WTC11 (cell line): ENCODE data around the gene MRS2. TPM values are rescaled to one million over a fixed set of nuclear protein-coding genes. Genes with fewer than 3 reads are reported as not detected.

Source experiments
- ATAC-seq: fragments of 200-7000 bp; cut with Tn5 transposase; 2 replicates; pipeline ENCODE4 v1.10.0; 2021; ENCODE audit warnings: mild to moderate bottlenecking, moderate library complexity
- CTCF ChIA-PET: fragments of 300-600 bp; sonication (Branson Sonifier 250); formaldehyde crosslinking; loops from one replicate; lab custom pipeline; 2021; ENCODE audit warnings: antibody characterized with exemption; lab: Charles Lee
- POLR2A ChIA-PET: fragments of 350-600 bp; sonication (Branson Sonifier 250); formaldehyde crosslinking; loops from one replicate; lab custom pipeline; 2021; ENCODE audit warnings: antibody characterized with exemption; lab: Charles Lee
- DNase-seq: peaks from one replicate; pipeline ENCODE4 v3.0.0; 2021; ENCODE audit warnings: low spot score
- H3K27ac Mint-ChIP-seq: 2 replicates; pipeline ENCODE4 v1.8.0; 2021; ENCODE audit warnings: mixed read lengths
- H3K27me3 Mint-ChIP-seq: 2 replicates; pipeline ENCODE4 v1.8.0; 2021; ENCODE audit warnings: low read depth, mild to moderate bottlenecking, moderate library complexity, mixed read lengths
- H3K36me3 Mint-ChIP-seq: 2 replicates; pipeline ENCODE4 v1.8.0; 2021; ENCODE audit warnings: mixed read lengths
- H3K4me1 Mint-ChIP-seq: 2 replicates; pipeline ENCODE4 v1.8.0; 2022; ENCODE audit warnings: mixed read lengths
- H3K4me3 Mint-ChIP-seq: 2 replicates; pipeline ENCODE4 v1.8.0; 2021; ENCODE audit warnings: mild to moderate bottlenecking, moderate library complexity, mixed read lengths
- H3K9me3 Mint-ChIP-seq: 2 replicates; pipeline ENCODE4 v1.8.0; 2021; ENCODE audit warnings: mixed read lengths
- CREB1 ChIP-seq: sonication (generic); formaldehyde crosslinking; IDR thresholded peaks from 2 replicates; pipeline ENCODE4 v1.8.0; 2023; ENCODE audit warnings: mild to moderate bottlenecking, missing genetic modification reagents
- CREM ChIP-seq: sonication (generic); formaldehyde crosslinking; IDR thresholded peaks from 2 replicates; pipeline ENCODE4 v1.8.1; 2022; ENCODE audit warnings: mild to moderate bottlenecking, missing genetic modification reagents, moderate library complexity
- ELF4 ChIP-seq: sonication (generic); formaldehyde crosslinking; IDR thresholded peaks from 2 replicates; pipeline ENCODE4 v1.8.1; 2022; ENCODE audit warnings: low read depth, mild to moderate bottlenecking, moderate library complexity, missing genetic modification reagents
- GTF2I ChIP-seq: fragments of 250-450 bp; sonication (Bioruptor Pico); conservative IDR thresholded peaks from 2 replicates; pipeline ENCODE4 v1.4.0; 2021; ENCODE audit warnings: mild to moderate bottlenecking
- IRF2 ChIP-seq: sonication (generic); formaldehyde crosslinking; IDR thresholded peaks from 2 replicates; pipeline ENCODE4 v1.8.0; 2022; ENCODE audit warnings: low read depth, missing genetic modification reagents, borderline replicate concordance
- JUN ChIP-seq: sonication (generic); formaldehyde crosslinking; IDR thresholded peaks from 2 replicates; pipeline ENCODE4 v1.8.0; 2023; ENCODE audit warnings: mild to moderate bottlenecking, missing genetic modification reagents
- KAT7 ChIP-seq: sonication (generic); formaldehyde crosslinking; IDR thresholded peaks from 2 replicates; pipeline ENCODE4 v1.8.1; 2023; ENCODE audit warnings: missing genetic modification reagents, mild to moderate bottlenecking, borderline replicate concordance
- NFATC4 ChIP-seq: fragments of 250-450 bp; sonication (Bioruptor Pico); IDR thresholded peaks from 2 replicates; pipeline ENCODE4 v1.9.0; 2021; ENCODE audit warnings: mild to moderate bottlenecking
- NFYB ChIP-seq: sonication (generic); formaldehyde crosslinking; conservative IDR thresholded peaks from 2 replicates; pipeline ENCODE4 v1.8.0; 2022; ENCODE audit warnings: low read depth, missing genetic modification reagents
- SP1 ChIP-seq: sonication (generic); formaldehyde crosslinking; conservative IDR thresholded peaks from 2 replicates; pipeline ENCODE4 v1.8.1; 2022; ENCODE audit warnings: missing genetic modification reagents
- ZNF219 ChIP-seq: sonication (generic); formaldehyde crosslinking; IDR thresholded peaks from 2 replicates; pipeline ENCODE4 v1.8.0; 2023; ENCODE audit warnings: missing genetic modification reagents, mild to moderate bottlenecking, borderline replicate concordance
- ZNF263 ChIP-seq: sonication (generic); formaldehyde crosslinking; IDR thresholded peaks from 2 replicates; pipeline ENCODE4 v1.8.1; 2022; ENCODE audit warnings: low read depth, mild to moderate bottlenecking, moderate library complexity, missing genetic modification reagents
- ZNF423 ChIP-seq: fragments of 250-450 bp; sonication (Bioruptor Pico); IDR thresholded peaks from 2 replicates; pipeline ENCODE4 v2.1.2; 2022; ENCODE audit warnings: mild to moderate bottlenecking, moderate library complexity
- total RNA-seq: library from RNA; stranded (reverse); gene quantifications from 3 replicates; pipeline ENCODE4 v1.2.3, GENCODE V29; 2021
- TF ChIP-seq, protein P1 (sequence below): sonication (generic); formaldehyde crosslinking; IDR thresholded peaks from 2 replicates; pipeline ENCODE4 v1.8.1; 2023; ENCODE audit warnings: mild to moderate bottlenecking, missing genetic modification reagents
- TF ChIP-seq, protein P2 (sequence below): fragments of 200-600 bp; IDR thresholded peaks from 2 replicates; pipeline ENCODE4 v1.8.0; 2022; ENCODE audit warnings: antibody characterized with exemption
- TF ChIP-seq, protein P3 (sequence below): sonication (generic); formaldehyde crosslinking; IDR thresholded peaks from 2 replicates; pipeline ENCODE4 v1.8.1; 2022; ENCODE audit warnings: low read depth, missing genetic modification reagents, borderline replicate concordance
- TF ChIP-seq, protein P4 (sequence below): fragments of 250-450 bp; sonication (Bioruptor Pico); IDR thresholded peaks from 2 replicates; pipeline ENCODE4 v2.1.2; 2022; ENCODE audit warnings: mild to moderate bottlenecking, moderate library complexity
- TF ChIP-seq, protein P5 (sequence below): sonication (generic); formaldehyde crosslinking; IDR thresholded peaks from 2 replicates; pipeline ENCODE4 v1.8.0; 2022; ENCODE audit warnings: mild to moderate bottlenecking, missing genetic modification reagents
- TF ChIP-seq, protein P6 (sequence below): sonication (generic); formaldehyde crosslinking; IDR thresholded peaks from 2 replicates; pipeline ENCODE4 v1.8.1; 2022; ENCODE audit warnings: mild to moderate bottlenecking, missing genetic modification reagents, moderate library complexity, borderline replicate concordance
- TF ChIP-seq, protein P7 (sequence below): fragments of 250-450 bp; sonication (Bioruptor Pico); conservative IDR thresholded peaks from 2 replicates; pipeline ENCODE4 v1.9.0; 2021; ENCODE audit warnings: mild to moderate bottlenecking
- TF ChIP-seq, protein P8 (sequence below): fragments of 250-450 bp; sonication (Bioruptor Pico); IDR thresholded peaks from 2 replicates; pipeline ENCODE4 v1.9.0; 2021; ENCODE audit warnings: moderate library complexity, mild to moderate bottlenecking, inconsistent platforms, borderline replicate concordance
- TF ChIP-seq, protein P9 (sequence below): sonication (generic); formaldehyde crosslinking; IDR thresholded peaks from 2 replicates; pipeline ENCODE4 v1.8.1; 2022; ENCODE audit warnings: mild to moderate bottlenecking, moderate library complexity, missing genetic modification reagents

Gene MRS2
- total RNA-seq, 1 experiment from 2014 or later = 91.6 TPM

DNA sequence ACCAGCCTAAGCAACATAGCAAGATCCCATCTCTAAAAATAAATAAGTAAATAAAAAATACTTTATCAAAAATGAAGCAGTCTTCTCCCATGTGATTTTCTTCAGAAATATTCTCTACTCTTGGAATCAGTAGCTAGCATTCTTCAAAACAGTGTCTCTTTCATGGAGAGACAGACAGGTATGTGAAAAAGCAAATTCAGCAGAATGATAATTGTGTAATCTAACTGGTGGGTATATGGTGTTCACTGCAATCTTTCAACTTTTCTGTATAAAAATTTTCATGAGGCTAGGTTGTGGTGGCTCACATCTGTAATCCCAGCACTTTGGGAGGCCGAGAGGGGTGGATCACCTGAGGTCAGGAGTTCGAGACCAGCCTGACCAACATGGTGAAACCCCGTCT lies 7.9 kb downstream of the MRS2 start:
- no peak for ATAC-seq
- peaks cover 65% of the 10 kb centered on the region for H3K36me3 Mint-ChIP-seq
- CTCF ChIA-PET = interaction anchor here (1.2 kb wide), 1 partner anchor 110 kb away, joined by 3 read pairs; no protein-coding TSS in a partner anchor

DNA sequence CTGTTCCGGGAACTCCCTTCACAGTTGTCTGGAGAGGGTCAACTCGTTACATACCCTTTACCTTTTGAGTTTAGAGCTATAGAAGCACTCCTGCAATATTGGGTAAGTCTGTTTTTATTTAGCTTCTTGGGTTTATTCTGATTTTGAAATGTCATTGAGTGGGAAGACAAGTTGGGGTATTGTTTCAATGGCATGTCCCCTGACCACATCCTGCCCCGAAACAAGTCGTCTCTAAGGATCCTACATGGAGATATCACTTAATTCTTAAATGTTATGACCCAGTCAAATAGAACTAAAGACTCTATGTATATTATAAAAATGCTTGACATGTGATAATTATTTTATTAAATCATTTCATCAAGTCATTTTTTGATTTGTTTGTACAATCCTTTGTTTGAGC lies 9.6 kb downstream of the MRS2 start:
- CTCF ChIA-PET = no interaction called here
- H3K4me1 Mint-ChIP-seq = no peaks in the 10 kb centered on the region
- no peak for DNase-seq
- peaks cover 76% of the 10 kb centered on the region for H3K36me3 Mint-ChIP-seq
- POLR2A ChIA-PET = no interaction called here
- no peaks in the 10 kb centered on the region for H3K27me3 Mint-ChIP-seq
- no peak for TF ChIP-seq ZNF219 (CRISPR knock-in tag)
- TF ChIP-seq, protein P1, sequence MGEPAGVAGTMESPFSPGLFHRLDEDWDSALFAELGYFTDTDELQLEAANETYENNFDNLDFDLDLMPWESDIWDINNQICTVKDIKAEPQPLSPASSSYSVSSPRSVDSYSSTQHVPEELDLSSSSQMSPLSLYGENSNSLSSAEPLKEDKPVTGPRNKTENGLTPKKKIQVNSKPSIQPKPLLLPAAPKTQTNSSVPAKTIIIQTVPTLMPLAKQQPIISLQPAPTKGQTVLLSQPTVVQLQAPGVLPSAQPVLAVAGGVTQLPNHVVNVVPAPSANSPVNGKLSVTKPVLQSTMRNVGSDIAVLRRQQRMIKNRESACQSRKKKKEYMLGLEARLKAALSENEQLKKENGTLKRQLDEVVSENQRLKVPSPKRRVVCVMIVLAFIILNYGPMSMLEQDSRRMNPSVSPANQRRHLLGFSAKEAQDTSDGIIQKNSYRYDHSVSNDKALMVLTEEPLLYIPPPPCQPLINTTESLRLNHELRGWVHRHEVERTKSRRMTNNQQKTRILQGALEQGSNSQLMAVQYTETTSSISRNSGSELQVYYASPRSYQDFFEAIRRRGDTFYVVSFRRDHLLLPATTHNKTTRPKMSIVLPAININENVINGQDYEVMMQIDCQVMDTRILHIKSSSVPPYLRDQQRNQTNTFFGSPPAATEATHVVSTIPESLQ = no peak
- TF ChIP-seq, protein P2, sequence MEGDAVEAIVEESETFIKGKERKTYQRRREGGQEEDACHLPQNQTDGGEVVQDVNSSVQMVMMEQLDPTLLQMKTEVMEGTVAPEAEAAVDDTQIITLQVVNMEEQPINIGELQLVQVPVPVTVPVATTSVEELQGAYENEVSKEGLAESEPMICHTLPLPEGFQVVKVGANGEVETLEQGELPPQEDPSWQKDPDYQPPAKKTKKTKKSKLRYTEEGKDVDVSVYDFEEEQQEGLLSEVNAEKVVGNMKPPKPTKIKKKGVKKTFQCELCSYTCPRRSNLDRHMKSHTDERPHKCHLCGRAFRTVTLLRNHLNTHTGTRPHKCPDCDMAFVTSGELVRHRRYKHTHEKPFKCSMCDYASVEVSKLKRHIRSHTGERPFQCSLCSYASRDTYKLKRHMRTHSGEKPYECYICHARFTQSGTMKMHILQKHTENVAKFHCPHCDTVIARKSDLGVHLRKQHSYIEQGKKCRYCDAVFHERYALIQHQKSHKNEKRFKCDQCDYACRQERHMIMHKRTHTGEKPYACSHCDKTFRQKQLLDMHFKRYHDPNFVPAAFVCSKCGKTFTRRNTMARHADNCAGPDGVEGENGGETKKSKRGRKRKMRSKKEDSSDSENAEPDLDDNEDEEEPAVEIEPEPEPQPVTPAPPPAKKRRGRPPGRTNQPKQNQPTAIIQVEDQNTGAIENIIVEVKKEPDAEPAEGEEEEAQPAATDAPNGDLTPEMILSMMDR = no peak
- TF ChIP-seq KAT7 (CRISPR knock-in tag) = no peak
- no peak for TF ChIP-seq ZNF423
- no peak for TF ChIP-seq CREB1 (CRISPR knock-in tag)
- TF ChIP-seq, protein P3, sequence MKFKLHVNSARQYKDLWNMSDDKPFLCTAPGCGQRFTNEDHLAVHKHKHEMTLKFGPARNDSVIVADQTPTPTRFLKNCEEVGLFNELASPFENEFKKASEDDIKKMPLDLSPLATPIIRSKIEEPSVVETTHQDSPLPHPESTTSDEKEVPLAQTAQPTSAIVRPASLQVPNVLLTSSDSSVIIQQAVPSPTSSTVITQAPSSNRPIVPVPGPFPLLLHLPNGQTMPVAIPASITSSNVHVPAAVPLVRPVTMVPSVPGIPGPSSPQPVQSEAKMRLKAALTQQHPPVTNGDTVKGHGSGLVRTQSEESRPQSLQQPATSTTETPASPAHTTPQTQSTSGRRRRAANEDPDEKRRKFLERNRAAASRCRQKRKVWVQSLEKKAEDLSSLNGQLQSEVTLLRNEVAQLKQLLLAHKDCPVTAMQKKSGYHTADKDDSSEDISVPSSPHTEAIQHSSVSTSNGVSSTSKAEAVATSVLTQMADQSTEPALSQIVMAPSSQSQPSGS = no peak
- no peak for TF ChIP-seq NFATC4 (CRISPR knock-in tag)
- no peak for TF ChIP-seq NFYB (CRISPR knock-in tag)
- no peak for TF ChIP-seq CREM (CRISPR knock-in tag)
- TF ChIP-seq, protein P4, sequence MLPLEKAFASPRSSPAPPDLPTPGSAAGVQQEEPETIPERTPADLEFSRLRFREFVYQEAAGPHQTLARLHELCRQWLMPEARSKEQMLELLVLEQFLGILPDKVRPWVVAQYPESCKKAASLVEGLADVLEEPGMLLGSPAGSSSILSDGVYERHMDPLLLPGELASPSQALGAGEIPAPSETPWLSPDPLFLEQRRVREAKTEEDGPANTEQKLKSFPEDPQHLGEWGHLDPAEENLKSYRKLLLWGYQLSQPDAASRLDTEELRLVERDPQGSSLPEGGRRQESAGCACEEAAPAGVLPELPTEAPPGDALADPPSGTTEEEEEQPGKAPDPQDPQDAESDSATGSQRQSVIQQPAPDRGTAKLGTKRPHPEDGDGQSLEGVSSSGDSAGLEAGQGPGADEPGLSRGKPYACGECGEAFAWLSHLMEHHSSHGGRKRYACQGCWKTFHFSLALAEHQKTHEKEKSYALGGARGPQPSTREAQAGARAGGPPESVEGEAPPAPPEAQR (CRISPR knock-in tag) = no peak
- TF ChIP-seq, protein P5, sequence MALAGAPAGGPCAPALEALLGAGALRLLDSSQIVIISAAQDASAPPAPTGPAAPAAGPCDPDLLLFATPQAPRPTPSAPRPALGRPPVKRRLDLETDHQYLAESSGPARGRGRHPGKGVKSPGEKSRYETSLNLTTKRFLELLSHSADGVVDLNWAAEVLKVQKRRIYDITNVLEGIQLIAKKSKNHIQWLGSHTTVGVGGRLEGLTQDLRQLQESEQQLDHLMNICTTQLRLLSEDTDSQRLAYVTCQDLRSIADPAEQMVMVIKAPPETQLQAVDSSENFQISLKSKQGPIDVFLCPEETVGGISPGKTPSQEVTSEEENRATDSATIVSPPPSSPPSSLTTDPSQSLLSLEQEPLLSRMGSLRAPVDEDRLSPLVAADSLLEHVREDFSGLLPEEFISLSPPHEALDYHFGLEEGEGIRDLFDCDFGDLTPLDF = no peak
- TF ChIP-seq ELF4 (CRISPR knock-in tag) = no peak
- no peak for TF ChIP-seq SP1 (CRISPR knock-in tag)
- TF ChIP-seq ZNF263 = no peak
- TF ChIP-seq, protein P6, sequence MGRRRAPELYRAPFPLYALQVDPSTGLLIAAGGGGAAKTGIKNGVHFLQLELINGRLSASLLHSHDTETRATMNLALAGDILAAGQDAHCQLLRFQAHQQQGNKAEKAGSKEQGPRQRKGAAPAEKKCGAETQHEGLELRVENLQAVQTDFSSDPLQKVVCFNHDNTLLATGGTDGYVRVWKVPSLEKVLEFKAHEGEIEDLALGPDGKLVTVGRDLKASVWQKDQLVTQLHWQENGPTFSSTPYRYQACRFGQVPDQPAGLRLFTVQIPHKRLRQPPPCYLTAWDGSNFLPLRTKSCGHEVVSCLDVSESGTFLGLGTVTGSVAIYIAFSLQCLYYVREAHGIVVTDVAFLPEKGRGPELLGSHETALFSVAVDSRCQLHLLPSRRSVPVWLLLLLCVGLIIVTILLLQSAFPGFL = no peak
- TF ChIP-seq JUN (CRISPR knock-in tag) = no peak
- no peak for TF ChIP-seq IRF2 (CRISPR knock-in tag)
- TF ChIP-seq, protein P7, sequence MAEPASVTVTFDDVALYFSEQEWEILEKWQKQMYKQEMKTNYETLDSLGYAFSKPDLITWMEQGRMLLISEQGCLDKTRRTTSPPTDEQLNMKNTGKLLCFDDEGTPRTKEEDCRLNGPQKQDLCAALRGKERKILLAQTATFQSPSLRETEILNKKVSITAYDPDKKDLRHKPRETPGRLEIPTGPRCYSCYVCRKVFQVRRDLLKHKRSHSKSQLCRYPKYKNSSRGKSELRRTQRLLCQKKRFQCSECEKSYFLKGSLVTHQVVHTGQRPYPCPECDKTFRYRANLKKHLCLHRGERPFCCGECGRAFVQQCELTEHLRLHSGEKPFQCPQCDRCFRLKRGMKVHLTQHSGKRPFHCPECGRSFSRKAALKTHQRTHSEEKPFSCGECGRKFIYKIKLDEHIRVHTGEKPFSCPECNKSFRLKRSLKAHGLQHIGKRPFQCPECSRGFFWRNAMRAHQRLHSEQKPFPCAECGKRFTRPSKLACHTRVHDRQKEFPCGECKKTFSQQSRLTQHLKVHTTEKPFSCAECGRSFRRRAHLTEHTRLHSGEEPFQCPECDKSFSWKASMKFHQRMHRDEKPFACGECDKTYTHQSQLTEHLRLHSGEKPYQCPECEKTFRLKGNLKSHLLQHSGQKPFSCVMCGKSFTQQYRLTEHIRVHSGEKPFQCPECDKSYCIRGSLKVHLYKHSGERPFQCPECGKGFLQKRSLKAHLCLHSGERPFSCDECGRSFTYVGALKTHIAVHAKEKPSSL = no peak
- TF ChIP-seq, protein P8, sequence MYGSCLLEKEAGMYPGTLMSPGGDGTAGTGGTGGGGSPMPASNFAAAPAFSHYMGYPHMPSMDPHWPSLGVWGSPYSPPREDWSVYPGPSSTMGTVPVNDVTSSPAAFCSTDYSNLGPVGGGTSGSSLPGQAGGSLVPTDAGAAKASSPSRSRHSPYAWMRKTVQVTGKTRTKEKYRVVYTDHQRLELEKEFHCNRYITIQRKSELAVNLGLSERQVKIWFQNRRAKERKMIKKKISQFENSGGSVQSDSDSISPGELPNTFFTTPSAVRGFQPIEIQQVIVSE (CRISPR knock-in tag) = no peak
- TF ChIP-seq, all 79 proteins: peak for 0
- Mint-ChIP-seq H3K4me3 (no peak overlapping the region), H3K9me3 (no peaks in the 10 kb centered on the region), H3K27ac (no peak overlapping the region)
- ATAC-seq = no peak

More for the DNA sequence above, 7.9 kb downstream of the MRS2 start:
- POLR2A ChIA-PET = no interaction called here
- Mint-ChIP-seq H3K27me3 (no peaks in the 10 kb centered on the region), H3K4me1 (no peaks in the 10 kb centered on the region; the same call in 1 of the 2 replicates), H3K4me3 (no peak overlapping the region), H3K9me3 (no peaks in the 10 kb centered on the region), H3K27ac (peak overlapping the region; percentile 60; the same call in 1 of the 2 replicates)
- no peak for DNase-seq
- TF ChIP-seq, protein P9, sequence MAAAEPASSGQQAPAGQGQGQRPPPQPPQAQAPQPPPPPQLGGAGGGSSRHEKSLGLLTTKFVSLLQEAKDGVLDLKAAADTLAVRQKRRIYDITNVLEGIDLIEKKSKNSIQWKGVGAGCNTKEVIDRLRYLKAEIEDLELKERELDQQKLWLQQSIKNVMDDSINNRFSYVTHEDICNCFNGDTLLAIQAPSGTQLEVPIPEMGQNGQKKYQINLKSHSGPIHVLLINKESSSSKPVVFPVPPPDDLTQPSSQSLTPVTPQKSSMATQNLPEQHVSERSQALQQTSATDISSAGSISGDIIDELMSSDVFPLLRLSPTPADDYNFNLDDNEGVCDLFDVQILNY (CRISPR knock-in tag) = no peak
- TF ChIP-seq CREM (CRISPR knock-in tag) = no peak
- TF ChIP-seq GTF2I (CRISPR knock-in tag) = no peak
